ENCODE measurements around the gene TRMT1.

Gene TRMT1

GRCh38 chr19:13122980-13123957, 6.7 kb upstream of the TRMT1 start:
- no peak for DNase-seq

DNA sequence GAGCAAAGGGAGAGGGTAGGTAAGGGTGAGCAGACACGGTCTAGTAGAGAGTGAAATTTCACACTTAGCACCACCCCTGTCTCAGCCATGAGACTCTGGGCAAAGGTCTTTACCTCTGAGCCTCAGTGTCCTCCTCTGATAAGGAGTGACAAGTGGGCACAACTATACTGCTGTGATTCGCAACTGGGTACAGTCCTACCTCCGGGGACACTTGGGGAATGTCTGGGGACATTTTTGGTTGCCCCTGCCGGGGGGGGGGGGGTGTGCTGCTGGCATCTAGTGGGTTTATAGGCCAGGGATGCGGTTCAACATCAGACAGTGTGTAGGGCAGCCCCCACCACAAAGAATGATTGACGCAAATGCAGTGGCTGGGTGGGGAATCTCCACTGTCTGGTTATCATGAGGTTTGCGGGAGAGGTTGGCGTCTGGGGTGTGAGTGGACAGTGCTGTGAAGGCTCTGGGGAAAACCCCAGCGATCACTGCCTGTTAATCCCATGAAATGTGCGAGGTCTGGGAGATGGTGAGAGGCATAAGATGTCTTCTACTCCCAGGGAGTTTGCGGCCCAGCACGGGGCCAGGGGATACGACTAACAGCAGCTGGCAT, 5.8 kb upstream of the TRMT1 start:
- DNase-seq, result no peak

DNA sequence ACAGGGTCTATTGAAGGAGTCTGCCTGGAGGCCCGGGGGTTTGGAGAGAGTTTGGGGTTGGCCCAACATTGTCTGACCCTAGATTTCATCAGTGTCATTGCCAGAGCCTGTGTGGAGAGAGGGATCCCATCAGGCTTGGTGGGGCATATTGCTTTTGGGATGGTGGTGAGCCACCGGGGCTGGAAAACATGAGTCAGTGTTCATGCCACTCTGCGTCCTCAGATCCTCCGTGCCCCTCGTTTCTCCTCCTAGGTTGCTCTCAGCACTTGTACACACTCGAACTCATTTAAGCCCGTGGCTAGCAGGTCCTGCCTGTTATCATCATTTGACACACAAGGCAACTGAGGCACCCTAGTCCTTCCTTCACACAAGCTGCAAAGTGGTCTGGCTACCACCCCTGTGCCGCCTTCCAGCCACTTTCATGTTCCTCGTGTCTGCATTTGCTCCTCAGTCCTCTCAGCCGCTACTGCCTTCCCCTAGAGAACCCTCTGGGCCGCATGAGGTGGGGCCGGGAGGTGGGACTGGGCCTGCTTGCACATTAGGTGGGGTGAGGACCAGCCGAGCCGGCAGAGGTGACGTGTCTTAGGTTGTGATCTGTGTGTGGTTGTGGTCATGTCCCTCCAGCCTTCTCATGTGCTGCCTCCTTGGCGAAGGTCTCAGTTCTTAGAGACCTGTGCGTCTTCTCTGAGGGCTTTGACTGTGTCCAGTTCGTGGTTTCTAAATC, 5.2 kb upstream of the TRMT1 start:
- DNase-seq, result no peak

- DNase-seq, result no peak
These were observed 4.3 kb upstream of the TRMT1 start for GRCh38 chr19:13120817-13121216.

DNA sequence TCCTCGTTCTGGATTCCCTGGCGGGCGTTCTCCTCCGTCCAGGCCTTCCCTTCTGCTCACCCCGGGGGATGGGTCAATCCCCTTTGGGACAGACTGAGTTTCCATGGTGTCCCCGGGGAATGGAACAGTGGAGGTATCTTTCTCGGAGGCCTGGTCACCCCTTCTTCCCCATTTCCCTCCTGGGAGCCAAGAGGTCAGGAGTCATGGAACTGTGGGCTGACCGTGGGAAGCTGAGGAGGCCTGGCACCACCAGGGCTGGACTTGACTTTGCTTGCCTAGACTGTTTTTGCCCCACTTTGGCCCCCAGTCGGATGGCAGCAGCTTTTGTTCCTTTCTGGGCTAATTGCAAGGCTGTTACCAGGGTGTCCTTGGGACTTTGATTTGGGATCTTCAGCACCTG, 3.5 kb upstream of the TRMT1 start:
- no peak for DNase-seq

- no peak for DNase-seq
These were observed 3.1 kb upstream of the TRMT1 start for GRCh38 chr19:13119627-13120026.

DNA sequence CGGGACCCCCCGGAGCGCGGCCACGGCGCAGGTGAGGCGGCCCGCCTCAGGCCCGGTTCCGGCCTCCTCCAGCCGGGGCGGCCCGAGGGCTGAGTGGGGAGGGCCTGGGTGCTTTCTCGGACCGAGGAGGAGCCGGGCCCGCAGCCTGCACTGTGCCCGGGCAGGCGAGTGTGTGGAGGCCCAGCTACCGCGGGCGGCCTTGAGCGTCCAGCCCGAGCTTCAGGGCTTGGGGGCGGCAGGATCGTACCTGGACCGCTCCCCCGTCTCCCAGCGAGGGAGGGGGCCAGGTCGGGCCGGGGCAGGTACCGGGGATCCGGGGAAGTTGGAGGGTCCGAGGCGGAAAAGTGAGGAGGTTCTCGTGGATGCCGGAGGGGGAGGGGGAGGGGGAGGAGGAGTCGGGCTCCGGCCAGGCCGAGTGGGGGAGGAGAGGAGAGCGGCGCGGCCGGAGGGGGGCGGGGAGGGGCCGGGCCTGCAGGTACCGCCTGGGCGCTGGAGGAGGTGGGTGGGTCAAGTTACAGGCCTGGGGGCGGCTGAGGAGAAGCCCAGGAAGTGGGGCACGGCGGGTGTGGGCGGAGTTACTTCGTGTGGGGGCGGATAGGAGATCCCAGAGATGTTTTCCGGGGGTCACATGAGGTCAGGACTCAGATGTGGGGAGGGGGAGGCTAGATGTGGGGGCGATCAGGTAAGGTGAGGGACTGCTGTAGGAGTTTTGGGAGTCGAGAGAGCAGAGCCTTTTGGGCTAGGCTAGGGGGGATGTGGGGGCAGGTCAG, 2.1 kb upstream of the TRMT1 start:
- DNase-seq, result no peak

DNA sequence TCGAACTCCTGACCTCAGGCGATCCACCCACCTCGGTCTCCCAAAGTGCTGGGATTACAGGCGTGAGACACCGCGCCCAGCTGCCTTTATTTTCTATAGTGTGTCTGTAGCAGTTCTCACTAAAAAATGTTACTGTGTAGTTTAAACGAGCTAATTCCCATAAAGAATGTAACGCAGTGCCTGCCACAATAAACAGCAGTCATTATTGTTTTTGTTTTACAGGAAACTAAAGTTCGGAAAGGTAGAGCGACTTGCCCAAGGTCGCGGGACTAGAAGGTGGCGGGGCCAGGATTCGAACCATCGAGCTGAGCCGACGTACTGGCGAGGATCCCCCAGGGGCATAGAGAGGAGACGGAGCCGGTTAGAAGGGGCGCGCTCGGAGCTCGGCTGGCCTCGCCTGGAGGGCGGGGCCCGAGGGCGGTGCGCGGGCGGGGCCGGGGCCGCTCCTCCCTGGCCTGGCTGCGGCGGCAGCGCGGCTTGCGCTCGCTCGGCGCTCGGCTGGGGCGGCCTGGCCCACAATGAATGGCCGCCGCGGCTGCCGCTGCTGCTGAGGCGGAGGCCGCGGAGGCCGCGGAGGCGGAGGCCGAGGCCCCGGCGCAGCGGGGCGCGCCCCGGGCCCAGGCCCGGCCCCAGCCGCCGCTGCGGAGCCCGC, 1.4 kb upstream of the TRMT1 start, which contains the start of gene NACC1:
NACC1 (plus strand) TSS at position 493 of the 652 bp plus-strand sequence. CDS start 16,944 bp downstream, outside the sequence.
- peak; percentile 26 for DNase-seq

DNA sequence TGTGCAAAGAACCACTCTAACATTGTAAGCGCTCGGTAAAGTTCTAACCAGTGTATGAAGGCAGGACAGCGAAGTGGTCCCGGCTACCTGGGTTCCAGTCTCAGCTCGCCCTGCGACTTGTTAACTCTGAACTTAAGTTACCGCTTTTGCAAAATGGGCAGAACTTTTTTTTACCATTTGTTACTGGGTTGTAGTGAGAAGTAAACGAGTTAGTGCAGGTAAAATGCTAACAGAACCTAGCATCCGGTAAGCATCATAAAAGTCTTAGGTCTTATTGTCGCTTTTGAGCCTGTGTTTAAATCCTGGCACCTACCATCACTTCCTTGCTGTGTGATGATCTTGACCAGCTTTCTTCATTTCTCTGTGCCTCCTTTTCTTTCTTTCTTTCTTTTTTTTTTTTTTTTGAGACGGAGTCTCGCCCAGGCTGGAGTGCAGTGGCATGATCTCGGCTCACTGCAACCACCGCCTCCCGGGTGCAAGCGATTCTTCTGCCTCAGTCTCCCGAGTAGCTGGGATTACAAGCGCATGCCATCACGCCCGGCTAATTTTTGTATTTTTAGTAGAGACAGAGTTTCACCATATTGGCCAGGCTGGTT, 734 bp upstream of the TRMT1 start:
- no peak for DNase-seq

GRCh38 chr19:13115936-13116281, 631 bp downstream of the TRMT1 start:
- no peak for DNase-seq

DNA sequence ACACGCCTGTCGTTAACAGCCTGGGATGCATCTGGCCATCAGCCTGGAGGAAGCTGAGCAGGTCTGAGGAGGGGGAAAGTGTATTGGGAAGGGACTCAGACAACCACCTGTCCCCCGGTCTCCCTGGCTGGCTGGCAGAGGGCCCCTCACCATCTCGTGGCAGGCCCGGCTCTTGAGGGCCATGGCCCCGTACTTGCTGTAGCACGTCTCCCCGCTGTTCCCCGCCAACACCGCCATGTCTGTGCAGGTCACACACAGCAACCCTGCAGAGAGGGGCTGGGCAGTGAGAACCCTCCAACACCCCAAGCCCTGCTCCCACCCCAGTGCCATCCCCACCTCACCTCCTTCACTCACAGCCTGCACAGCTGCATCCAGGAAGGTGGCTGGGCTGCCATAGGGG, 4.0 kb downstream of the TRMT1 start:
- DNase-seq, result no peak

- no peak for DNase-seq
These were observed 6.4 kb downstream of the TRMT1 start for GRCh38 chr19:13110099-13110610.

DNA sequence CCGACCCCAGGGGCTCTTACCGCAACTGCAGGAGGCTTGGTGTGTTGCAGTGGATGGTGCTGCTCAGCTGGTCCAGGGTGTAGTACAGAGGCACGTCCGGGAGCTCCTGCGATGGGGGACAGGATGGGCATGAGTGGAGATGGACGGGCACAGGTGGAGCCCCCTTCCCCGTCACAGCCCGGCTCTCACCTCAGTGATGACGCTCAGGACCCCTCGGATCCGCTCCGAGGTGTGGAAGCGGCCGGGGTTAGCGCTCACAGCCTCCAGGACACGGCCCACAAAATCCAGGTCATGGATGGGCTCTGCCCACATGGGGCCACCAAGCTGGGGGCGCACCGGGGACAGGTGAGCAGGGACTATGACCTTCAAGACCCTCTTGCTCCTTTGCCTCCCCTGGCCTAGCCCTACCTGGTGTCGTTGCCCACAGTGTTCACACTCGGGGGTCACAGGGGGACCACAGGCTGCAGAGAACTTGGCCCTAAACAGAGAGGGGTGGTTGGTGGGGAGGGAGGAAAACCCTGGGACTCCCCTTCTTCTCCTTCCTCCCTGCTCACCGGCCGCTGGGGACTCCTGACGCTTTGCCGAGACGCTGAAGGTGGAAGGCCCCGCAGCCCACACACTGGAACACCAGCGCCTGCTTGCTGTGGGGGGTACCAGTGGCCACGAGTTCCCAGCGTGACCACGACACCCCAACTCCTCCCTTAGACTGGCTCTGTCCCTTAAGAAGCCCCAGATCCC, 7.0 kb downstream of the TRMT1 start:
- no peak for DNase-seq

- no peak for DNase-seq
These were observed 11.5 kb downstream of the TRMT1 start for GRCh38 chr19:13104848-13105711.

DNA sequence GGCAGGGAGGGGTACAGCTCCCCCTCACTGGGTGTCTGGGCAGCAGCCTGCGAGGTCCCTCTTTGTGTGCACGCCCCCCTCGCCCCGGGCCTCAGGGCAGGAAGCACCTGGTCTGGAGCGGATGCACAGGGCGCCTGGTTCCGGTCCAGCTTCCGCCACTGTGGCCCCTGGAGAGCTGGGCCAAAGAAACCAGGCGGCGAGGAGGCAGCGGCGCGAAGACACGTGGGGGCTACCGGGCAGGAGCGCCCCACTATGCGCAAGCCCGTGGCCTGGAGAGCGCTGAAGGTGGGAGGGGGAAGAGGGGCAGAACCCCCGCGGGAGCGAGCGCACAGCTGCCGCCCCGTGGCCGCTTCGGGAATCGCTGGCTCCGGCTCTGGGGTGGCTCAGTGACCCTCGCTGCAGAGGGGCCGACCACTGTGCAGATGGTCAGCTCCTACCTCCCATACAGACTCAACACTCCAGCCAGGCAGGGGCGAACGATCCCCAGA, 12.1 kb downstream of the TRMT1 start:
- no peak for DNase-seq

GRCh38 chr19:13103581-13104359, 12.8 kb downstream of the TRMT1 start:
- no peak for DNase-seq

DNA sequence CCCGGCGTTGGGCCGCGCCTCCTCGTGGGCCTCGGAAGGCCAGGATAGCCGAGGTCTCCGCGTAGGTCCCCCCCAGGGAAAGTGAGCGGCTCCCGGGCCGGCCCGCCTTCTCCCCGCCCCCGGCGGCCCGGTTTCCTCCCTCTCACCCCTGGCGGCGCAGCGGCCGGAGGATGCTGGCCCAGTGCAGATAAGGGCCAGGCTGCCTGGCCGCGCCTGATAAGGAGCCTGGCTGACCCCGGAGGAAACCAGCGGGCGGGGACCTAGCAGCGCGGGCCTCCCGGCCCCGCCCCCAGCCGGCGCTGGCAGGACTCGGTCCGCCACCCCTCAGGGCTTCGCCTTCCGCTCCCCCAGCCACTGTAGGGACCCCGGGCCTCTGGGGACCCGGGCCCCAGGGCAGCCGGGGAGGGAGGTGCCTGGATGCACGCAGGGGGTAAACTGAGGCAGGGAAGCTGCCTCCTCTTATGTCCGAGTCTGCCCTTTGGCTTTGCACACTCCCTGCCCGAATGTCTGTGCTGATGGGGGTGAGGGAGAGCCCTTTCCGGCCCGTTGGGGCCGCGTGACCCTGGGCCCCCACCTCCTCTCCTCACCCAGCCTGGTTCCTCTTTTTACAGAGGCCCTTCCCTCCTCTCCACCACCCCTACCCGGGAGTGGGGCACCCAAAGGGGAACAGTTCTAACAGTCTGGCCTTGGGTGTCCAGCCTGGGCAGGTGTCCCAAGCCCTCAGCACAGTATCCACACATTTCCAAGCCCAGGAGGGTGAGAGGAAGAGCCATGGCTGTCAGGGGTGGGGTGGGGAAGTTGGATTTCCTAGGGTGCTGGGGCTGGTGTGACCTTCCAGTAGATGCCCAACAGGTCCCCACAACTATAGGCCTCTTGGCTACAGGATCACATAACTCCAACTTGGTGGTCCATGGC, 13.6 kb downstream of the TRMT1 start, which contains the start of gene LYL1:
LYL1 (minus strand) TSS at position 193 of the 915 bp plus-strand sequence. CDS start 1,687 bp downstream, outside the sequence.
- no peak for DNase-seq

DNA sequence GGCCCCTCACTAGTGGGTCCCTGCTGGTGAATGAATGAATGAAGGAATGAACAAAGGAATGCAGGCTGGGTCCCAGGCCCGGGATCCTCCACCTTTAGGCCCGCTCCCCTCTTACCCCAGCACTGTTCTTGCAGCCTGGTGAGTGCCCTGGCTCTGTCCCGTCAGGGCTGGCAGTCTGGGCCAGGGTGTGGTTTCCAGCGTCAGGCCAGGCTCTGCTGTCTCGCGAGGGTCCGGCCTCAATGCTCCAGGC, 14.2 kb downstream of the TRMT1 start:
- DNase-seq, result no peak
